UCSD-AML1 (cell line): Measurements from ENCODE around the gene OGDH.
A peak's percentile ranks its signal among the peaks of the same experiment; 100 is the strongest.
"Not testable (repeated sequence)": the region's sequence is repeated elsewhere in the genome, so short reads cannot be mapped to it uniquely, and the experiment has no call there.

Experiments used
- DNase-seq: peaks from one replicate; lab custom pipeline; 2025; ENCODE audit not compliant: unreplicated experiment; lab: John Stamatoyannopoulos, UW

OGDH gene

DNA sequence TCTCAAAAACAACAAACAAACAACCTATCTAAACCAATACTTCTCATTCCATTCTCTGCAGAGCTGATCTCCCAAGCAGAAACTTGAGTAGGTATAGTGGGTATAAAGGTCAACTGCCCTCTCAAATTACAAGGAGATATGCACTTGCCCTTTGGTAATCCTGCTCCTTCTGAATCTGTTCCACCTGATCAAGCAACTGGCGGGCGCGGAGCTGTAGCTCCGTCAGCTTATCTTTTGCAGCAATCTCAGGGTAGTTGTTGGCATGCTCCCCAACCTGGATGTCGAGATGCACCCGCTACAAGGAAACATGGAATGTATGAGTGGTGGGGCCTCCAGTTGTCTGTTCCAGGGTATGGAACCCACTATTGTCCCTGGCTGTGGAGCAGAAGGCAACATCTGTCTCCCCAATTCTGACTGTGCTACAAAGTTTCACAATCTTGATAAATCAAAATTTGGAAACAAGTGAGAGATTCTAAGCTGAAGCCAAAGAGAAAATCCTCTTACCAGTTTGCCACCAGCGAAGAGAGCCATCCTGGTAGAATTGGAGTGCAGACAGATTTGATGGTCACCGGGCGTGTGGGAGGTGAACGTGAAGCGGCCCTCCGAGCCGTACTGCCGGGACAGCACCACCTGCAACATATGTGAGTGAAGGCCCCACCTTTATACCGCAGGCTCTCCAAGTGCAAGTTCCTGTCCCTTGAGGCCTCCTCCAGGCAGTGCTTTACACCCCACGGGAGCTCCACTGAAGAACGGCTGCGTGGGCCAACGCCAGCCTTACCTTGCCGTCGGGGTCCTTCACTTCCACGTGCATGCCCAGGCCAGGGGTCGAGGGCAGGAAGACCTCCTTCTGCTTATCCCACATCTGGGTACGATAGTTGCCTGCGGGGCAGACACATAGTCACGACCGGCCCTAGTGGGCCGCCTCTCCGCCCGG is 25.2 kb upstream of the OGDH start:
- peak; percentile 22 for DNase-seq

DNA sequence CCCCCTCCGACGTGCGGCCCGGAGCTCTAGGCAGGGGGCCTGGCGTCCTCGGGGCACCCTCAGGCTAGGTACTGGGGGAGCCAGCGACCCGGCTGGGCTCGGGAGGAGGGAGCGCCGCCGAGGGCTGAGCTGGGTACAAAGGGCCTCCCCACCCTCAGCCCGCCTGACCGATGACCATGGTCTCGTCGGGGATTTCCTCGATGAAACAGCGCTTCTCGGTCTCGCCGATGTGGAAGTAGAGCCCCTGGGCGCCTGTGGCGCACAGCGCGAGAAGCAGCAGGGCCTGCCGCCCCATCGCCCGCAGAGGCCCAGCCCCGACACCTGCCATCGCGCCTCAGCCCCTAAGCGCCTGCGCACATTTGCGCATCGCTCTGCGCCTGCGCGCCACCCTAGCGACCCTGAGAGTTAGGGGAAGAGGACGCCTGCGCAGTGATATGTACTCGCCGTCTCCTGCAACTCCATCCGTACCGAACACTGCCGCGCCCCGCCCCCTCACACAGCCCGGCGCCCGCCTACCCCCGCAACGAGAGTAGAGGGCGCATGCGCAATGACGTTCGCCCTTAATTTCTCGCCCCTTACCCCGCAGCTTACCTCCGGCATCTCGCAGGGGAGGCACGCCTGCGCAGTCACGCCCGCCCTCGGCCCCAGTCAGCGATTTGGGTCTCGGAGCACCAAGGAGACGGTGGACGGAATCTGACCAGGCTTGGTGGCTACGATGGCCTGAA is 24.4 kb upstream of the OGDH start, which contains the start of gene TMED4:
Gene TMED4 (minus strand): TSS at position 353 of the 725 bp plus-strand sequence. CDS start 25 bp downstream, at position 328.
- peak; percentile 94 for DNase-seq

GRCh38 chr7:44583146-44583865 is 23.1 kb upstream of the OGDH start:
- DNase-seq = no peak

- DNase-seq = no peak
Observed at GRCh38 chr7:44587843-44588711, 18.4 kb upstream of the OGDH start.

DNA sequence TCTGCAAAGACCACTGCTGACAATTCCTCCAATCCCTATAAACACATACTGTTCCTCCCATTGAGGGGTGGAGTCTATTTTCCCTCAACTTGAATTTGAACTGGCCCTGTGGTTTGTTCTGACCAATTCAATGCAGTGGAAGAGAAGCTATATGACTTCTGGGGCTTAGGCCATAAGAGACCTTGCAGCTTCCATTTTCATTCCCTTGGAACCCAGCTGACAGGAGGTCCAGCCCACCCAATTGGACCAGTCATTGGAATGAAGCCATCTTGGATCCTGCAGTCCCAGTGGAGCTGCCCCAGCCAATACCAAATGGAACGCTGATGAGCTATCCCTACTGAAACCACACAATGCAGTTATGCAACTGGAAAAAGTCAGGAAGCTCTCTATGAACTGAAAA is 15.5 kb upstream of the OGDH start:
- no peak for DNase-seq

DNA sequence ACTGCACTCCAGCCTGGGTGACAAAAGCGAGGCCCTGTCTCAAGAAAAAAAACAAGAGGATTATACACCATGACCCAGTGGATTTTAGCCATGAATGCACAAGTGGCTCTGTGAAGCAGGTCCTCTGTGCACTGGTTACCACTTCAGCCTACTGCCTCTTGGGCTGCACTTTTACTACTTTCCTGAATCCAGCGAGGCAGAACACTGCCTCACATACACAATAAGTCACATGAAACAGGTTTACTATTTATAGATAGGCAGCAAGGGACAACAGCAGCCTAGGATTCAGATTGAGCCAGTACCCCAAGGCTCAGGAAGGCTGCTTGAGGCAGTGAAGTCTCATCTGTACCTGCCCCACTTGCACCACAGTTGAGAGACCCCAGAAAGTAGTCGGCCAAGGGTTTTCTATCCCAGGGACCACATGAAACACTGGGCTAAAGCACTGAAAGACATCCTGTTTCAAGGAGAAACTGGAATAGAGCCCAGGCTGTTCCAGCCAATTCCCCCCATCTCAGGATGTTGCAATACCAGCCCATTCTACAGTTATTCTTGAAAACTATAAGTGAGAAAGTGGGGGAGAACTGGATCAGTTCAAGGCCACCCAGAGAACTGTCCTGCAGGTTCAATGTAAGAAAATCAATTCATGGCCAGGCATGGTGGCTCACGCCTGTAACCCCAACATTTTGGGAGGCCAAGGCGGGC is 10.3 kb upstream of the OGDH start:
- no peak for DNase-seq

DNA sequence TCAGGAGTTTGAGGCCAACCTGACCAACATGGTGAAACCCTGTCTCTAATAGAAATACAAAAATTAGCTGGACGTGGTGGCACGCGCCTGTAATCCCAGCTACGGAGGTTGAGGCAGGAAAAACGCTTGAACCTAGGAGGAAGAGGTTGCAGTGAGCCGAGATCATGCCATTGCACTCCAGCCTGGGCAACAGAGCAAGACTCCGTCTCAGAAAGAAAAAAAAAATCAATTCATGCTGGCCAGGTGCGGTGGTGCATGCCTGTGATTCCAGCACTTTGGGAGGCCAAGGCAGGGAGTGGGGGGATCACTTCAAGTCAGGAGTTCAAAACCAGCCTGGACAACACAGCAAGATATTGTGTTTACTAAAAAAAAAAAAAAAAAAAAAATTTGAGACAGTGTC is 9.2 kb upstream of the OGDH start:
- DNase-seq = not testable (repeated sequence)

GRCh38 chr7:44599222-44599621 is 7.2 kb upstream of the OGDH start:
- no peak for DNase-seq

GRCh38 chr7:44602576-44602910 is 3.9 kb upstream of the OGDH start:
- no peak for DNase-seq

DNA sequence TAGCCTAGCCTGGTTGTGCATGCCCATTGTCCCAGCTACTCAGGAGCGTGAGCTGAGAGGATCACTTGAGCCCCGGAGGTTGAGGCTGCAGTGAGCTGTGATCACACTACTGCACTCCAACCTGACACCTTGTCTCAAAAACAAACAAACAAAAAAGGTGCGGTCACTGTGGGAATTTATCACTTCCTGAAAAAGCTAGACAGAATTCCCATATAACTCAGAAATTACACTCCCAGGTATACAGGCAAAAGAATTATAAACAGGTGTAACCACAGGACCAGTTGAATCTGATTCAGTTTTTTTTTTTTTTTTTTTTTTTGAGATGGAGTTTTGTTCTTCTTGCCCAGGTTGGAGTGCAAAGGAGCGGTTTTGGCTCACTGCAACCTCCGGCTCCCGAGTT is 3.2 kb upstream of the OGDH start:
- no peak for DNase-seq

DNA sequence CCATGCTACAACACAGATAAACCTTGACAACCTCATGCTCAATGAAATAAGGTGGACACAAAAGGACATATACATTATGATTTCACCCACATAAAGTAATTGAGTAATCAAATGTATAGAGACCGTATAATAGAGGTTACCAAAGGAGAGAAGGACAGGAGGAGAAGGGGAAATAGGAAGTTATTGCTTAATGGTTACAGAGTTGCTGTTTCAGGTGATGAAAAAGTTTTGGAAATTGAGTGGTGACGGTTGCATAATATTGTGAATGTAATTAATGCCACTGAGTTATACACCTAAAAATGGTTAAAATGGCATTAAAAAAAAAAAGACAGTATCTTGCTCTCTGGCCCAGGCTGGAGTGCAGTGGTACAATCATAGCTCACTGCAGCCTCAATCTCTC is 1.5 kb upstream of the OGDH start:
- DNase-seq = no peak

- DNase-seq = no peak
Observed at GRCh38 chr7:44607141-44608068, 978 bp downstream of the OGDH start.

DNA sequence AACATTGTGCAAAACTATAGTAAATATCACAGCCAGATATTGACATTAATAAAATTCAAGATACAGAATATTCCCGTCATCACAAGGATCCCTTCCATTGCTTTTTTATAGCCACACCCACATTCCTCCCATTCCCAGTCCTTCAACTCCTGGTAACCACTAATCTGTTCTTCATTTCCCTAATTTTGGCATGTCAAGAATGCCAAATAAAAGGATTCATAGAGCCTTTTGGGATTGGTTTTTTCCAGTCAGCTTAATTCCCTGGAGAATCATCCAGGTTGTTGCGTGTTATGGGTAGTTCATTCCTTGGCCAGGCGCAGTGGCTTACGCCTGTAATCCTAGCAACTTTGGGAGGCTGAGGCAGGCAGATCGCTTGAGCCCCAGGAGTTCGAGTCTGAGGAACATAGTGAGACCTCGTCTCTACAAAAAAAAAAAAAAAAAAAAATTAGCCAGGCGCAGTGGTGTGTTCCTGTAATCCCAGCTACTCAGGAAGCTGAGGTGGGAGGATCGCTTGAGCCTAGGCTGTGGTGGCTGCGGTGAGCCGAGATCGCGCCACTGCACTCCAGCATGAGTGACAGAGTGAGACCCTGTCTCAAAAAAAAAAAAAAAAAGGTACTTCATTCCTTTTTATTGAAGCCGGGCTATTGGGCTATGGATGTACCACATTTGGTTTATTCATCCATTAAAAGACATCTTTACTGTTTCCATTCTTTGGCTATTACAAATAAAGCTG is 2.7 kb downstream of the OGDH start:
- peak; percentile 31 for DNase-seq

GRCh38 chr7:44609829-44610228 is 3.4 kb downstream of the OGDH start:
- DNase-seq = no peak

DNA sequence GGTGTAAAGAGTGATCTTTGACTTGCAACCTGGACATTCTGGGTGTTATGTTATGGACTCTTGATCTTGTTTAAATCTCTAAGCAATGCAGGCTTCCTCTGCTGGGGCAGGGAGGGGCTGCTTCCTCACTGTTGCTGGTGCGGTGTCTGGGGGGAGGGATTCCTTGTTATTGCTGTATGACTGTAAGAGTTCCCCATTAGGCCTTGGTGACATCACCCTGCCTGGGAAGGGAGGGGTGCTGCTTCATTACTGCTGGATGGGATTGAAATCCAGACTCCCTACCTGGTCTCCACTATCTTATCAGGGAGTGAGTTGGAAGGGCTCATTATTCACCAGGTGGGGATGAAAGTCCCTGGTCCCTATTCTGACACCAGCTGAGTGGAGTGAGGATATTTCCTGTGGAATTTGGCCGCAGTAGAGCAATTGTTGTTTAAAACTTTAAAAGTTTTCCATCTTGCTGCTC is 8.8 kb downstream of the OGDH start:
- peak; percentile 11 for DNase-seq

GRCh38 chr7:44615793-44616192 is 9.4 kb downstream of the OGDH start:
- no peak for DNase-seq

- no peak for DNase-seq
Observed at GRCh38 chr7:44616545-44616944, 10.1 kb downstream of the OGDH start.

DNA sequence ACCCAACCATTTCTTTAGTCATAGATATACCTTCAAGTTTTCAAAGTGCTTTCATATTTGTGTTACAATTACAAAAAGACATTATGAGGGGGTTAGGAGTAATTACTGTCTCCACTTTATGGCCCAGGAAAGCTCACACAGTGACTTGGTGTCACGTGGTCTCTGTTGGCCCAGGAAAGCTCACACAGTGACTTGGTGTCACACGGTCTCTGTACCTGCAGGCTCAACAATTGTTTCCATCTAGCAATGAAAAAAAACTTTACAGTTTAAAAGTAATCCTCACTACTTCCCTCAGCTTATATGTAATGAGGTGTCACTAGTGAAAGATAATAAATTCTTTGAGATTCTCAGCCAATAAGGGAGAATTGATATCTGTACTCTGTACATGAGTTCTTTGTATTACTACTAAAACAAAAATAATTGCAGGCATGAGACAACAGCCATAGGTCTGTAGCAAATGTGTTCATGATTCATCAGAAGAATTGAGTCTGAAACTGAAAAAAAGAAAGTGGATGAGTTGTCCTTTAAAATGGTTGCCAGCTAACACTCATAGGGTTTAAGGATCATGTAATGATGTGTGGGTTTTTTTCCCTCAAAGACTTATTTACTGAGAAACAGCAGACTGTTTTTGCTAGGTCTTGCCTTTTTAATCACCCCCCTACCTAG is 10.9 kb downstream of the OGDH start:
- no peak for DNase-seq
